NCI-H1930 (cell line): Measurements from ENCODE around the gene TRIM47.

Experiments
- DNase-seq, 2 experiments: peaks; one replicate each; lab custom pipeline; 2025; lab: John Stamatoyannopoulos, UW

The TRIM47 gene

GRCh38 chr17:75847614-75848522 lies 30.5 kb downstream of the TRIM47 start:
- no peak for DNase-seq

- no peak for DNase-seq
These were observed 31.4 kb downstream of the TRIM47 start for GRCh38 chr17:75846692-75847613.

GRCh38 chr17:75845933-75846691 lies 32.3 kb downstream of the TRIM47 start:
- no peak for DNase-seq

GRCh38 chr17:75845058-75845711 lies 33.2 kb downstream of the TRIM47 start:
- peak; percentile 36 to 46 for DNase-seq

DNA sequence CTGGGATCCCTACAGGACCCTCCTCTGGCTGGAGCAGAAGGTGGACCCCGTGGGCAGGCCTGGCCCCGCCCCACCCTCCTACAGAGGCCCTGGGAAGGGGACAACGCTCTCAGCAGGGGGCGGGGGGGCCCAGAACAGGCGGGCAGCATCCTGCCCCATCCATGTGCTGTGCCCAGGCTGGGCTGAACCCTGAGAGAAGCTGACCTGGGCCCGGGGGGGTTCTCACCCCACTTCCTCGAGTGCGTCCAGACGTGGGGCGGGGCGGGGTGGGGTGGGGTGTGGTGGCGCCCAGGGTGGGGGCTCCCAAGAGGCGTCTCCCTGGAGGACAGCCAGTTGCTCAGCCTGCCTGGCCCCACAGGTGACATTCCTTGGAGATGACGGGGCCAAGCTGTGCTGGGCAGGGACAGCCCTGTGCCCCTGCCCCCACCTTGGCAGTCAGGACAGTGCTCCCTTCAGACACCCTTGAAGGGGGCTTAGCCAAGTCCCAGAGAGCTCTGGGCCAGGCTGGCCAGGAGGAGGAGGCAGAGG lies 33.8 kb downstream of the TRIM47 start:
- no peak for DNase-seq

DNA sequence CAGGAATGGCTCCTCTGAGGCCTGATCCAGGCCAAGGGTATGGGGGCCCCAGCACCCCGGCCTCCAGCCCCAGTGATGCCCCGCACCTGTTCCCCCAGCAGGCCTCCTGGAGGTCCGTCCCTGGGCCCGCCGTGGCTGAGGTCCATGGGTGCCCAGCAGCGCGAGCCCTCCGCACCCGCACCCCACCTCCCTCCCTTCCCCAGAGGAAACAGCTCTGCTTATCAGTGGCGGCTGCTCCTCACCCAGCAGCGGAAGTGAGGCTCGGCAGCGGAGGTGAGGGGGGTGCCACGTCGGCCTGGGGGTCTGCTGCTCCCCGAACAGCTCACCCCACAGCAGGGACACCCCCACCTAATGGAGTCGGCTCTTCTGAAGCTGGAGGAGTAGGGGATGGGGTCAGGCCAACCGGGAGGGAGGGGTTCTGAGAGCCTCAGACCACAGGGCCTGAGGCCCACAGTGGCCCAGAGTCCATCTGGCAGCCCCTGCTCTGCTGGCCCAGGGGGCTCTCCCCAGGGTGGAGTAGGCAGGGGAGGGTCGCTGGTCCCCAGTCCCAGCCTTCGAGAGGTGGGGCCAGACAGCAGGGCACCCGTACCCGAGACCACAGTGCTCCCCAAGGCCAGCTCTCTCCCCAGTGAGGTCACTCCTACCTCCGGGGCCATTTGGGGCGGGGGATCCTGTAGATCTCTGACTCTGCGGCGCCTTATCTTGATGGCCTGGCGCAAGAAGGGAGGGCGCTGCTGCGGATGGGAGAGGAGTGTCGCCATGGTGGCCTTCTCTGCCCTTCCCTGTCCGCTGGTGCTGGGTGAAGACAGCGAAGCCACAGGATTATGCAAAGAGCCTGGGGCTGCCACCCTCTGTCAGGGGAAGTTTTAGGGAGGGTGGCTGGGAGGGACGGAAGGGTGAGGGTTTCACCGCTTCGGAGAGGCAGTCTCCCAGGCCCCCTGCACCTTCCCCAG lies 34.5 kb downstream of the TRIM47 start, which contains the start of gene UNC13D:
TSS of gene UNC13D (minus strand) at position 828 of the 953 bp plus-strand sequence. CDS start at position 761, 67 bp downstream.
- no peak for DNase-seq

DNA sequence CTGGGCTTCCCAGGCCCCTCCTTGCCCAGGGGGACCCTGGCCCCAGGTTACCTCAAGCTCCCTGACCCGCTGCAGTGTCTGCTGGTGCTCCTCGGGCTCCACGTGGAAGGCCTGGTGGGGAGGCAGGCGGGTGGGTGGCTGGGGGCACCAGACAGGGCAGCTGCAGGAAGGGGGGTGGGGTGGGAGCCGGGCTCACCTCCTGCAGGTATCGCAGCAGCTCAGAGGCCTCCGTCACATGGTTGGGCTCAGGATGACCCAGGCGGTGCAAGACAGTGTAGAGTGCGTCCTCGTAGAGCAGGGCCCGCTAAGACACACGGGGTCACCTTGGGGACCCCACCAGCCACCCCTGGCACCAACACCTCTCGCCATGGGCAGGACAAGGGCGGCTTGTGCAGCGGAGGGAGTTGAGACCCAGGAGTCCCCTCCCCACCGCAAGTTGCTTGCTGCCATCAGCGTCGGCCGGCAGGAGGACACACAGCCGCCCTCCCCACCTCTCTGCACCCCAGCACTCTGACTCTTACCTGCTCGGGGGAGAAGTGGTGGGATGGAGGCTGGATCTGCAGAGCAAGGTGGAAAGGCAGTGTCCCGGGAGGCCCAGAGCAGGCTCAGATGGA lies 35.3 kb downstream of the TRIM47 start:
- DNase-seq, result no peak

DNA sequence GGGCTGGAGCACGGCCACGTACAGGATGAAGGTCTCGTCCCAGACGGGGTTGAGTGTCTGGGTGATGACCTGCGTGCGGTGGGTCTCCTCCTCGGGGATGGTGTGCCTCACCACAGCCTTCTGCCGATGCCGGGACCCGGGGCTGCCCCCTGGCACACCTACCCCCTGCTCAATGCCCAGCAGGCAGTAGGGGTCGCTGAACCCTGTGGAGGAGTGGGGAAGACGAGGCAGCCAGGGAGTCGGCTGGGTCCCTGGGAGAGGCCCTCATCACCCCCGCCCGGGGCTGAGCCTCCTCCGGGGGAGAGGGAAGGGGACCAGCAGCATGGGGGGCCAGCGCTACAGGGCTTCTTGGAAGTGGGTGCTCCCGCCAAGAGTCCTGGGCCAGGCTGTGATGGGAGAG lies 36.0 kb downstream of the TRIM47 start:
- DNase-seq, result no peak

DNA sequence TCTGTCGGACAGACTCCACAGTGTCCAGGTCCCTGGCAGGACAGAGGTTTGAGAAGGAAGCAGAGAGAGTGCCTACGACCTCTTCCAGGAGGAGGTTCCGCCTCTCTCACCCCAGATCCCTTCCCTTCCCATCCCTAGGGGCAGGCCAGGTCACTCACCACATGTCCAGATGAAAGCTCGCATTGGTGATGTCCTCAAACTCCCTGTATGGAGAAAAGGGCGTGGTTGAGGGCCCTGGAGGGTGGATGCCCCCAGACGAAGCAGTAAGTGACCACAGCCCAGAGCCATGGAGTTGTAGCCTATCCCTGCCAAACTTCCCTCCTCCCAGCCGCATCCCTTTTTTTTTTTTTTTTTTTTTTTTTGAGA lies 37.6 kb downstream of the TRIM47 start:
- no peak for DNase-seq

DNA sequence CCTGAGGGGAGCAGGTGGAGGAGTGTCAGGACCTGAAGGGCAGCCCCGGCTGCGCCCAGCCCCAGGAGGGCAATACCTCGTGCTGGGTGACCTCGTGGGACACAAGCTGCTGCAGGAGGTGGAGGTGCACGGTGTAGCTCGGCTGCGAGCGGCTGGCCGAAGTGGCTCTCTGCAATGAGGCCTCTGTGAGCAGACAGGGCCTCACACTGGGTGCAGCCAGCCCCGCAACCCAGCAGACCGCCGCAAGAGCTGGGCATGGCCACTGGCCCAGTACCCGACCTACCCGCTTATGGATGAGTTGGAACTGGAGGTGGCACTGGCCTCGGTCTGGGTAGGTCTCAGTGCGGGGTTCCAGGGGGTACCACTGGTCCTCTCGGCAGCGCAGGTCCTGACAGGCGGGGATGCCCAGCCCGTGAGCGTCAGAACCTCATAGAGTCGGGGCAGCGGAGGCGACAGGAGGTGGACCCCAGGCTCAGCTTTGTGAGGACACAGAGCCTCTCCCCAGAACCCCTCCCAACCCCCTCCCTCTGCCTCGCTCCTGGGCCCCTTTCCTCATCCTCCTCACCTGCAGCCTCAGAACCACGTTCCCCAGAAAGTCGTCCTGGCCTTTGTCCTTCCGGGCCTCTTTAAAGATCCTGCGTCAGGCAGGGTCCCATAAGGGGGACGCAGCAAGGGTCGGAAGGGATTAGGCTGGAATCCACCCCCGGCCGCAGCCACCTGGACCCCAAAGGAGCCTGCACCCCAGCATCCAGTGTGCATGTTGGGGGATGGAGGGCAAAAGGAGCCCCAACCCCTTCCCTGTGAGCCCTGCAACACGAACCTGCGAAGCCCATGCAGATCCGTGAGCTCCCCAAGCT lies 38.2 kb downstream of the TRIM47 start:
- no peak for DNase-seq

GRCh38 chr17:75838410-75838809 lies 40.0 kb downstream of the TRIM47 start:
- no peak for DNase-seq

GRCh38 chr17:75837899-75838298 lies 40.5 kb downstream of the TRIM47 start:
- no peak for DNase-seq

DNA sequence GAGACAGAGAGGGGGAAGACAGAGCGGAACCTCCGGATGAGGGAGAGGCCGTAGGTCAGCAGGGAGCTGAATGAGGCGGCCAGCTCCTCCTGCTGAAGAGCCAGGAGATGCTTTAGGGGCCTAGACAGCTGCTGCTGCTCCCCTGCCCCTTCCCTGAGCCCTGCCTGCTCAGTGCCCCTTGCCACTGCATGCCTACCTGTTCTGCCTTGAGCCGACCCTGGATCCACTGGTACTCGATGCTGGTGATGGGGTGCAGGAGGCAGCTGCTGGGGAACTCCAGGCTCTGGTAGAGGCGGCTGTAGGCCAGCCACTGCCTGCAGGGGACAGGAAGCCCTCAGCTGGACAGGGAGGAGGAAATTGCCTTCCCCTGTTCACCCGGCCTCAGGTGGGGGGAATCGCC lies 41.8 kb downstream of the TRIM47 start:
- DNase-seq, result no peak

- no peak for DNase-seq
These were observed 42.8 kb downstream of the TRIM47 start for GRCh38 chr17:75835654-75835987.

- DNase-seq, result no peak
These were observed 43.3 kb downstream of the TRIM47 start for GRCh38 chr17:75834928-75835653.

- DNase-seq, result no peak
These were observed 44.0 kb downstream of the TRIM47 start for GRCh38 chr17:75834279-75834920.

DNA sequence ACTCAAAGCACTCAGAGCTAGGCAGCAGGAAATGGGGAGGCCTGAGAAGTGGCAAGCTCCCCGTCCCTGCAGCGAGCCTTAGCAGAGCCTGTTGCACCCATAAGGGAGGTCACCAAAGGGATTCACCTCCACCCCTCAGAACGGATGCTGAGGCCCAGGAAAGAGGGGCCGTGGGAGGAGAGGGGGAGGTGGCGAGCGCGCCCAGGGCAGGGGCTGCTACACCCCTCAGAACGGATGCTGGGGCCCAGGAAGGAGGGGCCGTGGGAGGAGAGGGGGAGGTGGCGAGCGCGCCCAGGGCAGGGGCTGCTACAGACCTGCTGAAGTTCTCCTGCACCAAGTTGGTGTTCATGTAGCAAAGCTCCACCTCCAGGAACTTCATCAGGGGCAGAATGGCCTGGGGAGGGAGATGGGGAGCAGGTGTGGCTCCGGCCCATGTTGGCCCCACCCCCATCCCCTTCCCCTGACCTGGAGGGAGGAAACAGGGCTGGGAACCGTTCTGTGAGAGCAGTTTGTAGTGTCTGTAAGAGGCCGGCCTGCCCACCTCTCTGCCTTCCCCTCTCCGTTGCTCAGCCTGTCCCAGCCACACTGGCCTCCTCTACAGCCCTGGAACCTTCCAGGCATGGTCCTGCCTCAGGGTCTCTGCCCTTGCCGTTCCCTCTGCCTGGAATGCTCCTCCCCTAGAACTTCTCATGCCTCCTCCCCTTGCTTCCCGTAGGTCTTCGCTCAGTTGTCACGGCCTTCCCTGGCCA lies 45.6 kb downstream of the TRIM47 start:
- no peak for DNase-seq
